VCaP (cell line): Measurements from ENCODE around the gene HIBCH.

ENCODE experiments used
- H3K27ac ChIP-seq: fragments of 450-650 bp; 2 replicates; pipeline ENCODE4 v1.5.1; 2017
- CTCF ChIP-seq: fragments of 450-650 bp; conservative IDR thresholded peaks from 2 replicates; pipeline ENCODE4 v1.5.1; 2017; ENCODE audit warnings: mild to moderate bottlenecking, moderate library complexity

Gene HIBCH

DNA sequence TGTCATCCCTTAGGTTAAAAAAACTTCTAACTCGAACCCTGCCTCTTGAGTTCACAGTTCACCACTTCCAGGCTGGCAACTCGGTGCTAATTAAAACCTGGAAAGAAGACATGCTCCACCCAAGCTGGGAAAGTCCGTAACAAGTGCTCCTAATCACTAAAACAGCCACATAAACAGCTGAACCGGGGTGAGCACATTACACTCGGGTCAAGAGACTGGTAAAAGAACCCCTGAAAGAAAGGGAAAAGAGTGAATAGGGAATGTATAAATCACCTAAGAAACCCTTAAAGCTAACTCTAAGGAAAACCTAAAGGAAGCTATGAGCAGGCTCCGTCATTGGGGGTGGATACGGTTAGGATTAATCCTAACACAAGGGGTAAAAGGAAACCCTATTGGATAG lies 102.0 kb downstream of the HIBCH start:
- no peak overlapping the region for H3K27ac ChIP-seq
- TF ChIP-seq CTCF: no peak

DNA sequence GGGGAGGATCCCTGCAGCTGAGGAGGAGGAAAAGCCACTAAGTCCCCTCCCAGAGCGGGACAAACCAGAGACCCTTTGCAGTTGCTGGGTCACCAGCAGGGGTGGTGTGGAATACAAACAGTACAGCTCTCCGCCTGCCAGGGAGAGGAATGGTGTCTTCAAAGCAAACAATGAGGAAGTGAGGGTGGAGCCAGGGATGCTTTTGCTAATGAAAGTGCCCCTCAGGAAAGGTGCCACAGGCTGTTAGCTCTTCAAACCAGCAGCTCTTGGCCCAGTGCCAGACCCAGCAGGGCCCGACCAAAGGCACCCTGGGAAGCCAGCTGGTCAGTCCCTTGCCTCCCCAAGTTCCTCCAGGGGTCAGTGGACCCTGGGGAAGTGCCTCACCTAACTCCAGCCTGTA lies 102.8 kb downstream of the HIBCH start:
- no peak overlapping the region for H3K27ac ChIP-seq
- no peak for TF ChIP-seq CTCF

GRCh38 chr2:190215620-190216019 lies 104.0 kb downstream of the HIBCH start:
- no peak for TF ChIP-seq CTCF
- H3K27ac ChIP-seq: no peak overlapping the region

DNA sequence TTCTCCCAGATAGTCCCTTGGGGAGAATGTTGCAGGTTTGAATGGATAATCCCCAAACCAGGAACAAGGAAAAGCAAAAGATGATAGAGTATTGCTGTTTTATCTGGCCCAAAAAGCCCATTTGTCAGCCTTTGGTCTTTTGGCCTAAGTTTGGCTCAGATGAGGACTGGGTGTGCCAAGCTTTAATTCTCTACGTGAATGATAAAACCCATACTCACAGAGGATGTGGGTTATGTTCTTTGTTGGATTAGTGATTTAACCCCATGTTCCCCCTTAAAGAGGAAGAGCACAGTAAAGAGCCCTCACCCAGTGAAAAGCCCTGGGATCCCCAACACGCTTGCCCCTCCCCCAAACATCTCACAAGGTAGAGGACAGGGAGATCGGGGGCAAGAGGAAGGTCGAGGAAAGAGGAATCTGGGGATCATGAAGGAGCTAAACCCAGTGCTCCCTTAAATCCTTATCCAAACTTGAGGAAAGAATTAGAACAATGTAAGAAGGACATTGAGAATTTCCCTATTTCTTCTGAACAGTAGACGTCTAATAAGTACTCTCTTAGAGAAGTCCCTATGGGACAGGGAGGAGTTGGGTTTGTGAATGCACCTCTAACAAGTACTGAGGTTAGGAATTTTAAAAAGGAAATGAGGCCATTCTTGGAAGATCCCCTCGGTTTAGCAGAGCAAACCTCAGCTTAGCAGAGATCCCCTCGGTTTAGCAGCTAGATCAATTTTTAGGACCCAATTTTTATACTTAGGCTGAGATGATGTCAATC lies 105.0 kb downstream of the HIBCH start:
- no peak for TF ChIP-seq CTCF
- H3K27ac ChIP-seq: no peak overlapping the region

- no peak for TF ChIP-seq CTCF
- H3K27ac ChIP-seq: peak overlapping the region; percentile 26; the same call in 1 of the 2 replicates
Measured at GRCh38 chr2:190213441-190214335, 105.9 kb downstream of the HIBCH start.

- H3K27ac ChIP-seq: no peak overlapping the region
- no peak for TF ChIP-seq CTCF
Measured at GRCh38 chr2:190210471-190210870, 109.2 kb downstream of the HIBCH start.

- no peak for TF ChIP-seq CTCF
- no peak overlapping the region for H3K27ac ChIP-seq
Measured at GRCh38 chr2:190209559-190209958, 110.1 kb downstream of the HIBCH start.
